Thymus (tissue), 11 donors: ENCODE measurements around the gene PCF11. TPM values are rescaled to one million over a fixed set of nuclear protein-coding genes. Genes with fewer than 3 reads are reported as not detected.

Experiments used
- DNase-seq, 9 donors: peaks; one replicate each; pipeline ENCODE4 v3.0.0-alpha.2; 2013; ENCODE audit warnings: low spot score in 9 of 9, low read depth in 6 of 9, missing footprints in 1 of 9
- H3K27ac ChIP-seq, 2 donors: one replicate each; pipeline ENCODE4 v1.5.1; 2013; ENCODE audit warnings: control low read depth in 1 of 2, low read depth in 1 of 2, low read length in 1 of 2, mild to moderate bottlenecking in 1 of 2, moderate library complexity in 1 of 2
- H3K27me3 ChIP-seq, 2 donors: one replicate each; pipeline ENCODE4 v1.5.1; 2013; ENCODE audit warnings: low read length in 1 of 2; ENCODE audit not compliant: control insufficient read depth in 2 of 2, insufficient read depth in 1 of 2
- H3K36me3 ChIP-seq, 2 donors: one replicate each; pipeline ENCODE4 v1.5.1; 2013; ENCODE audit warnings: low read length in 1 of 2, mild to moderate bottlenecking in 1 of 2, moderate library complexity in 1 of 2; ENCODE audit not compliant: control insufficient read depth in 2 of 2, insufficient read depth in 2 of 2
- H3K4me1 ChIP-seq, 2 donors: one replicate each; pipeline ENCODE4 v1.5.1; 2013; ENCODE audit warnings: low read length in 2 of 2; ENCODE audit not compliant: control insufficient read depth in 2 of 2, insufficient read depth in 2 of 2
- H3K4me3 ChIP-seq, 2 donors: one replicate each; pipeline ENCODE4 v1.5.1; 2013; ENCODE audit warnings: low read length in 2 of 2, control low read depth in 1 of 2, mild to moderate bottlenecking in 1 of 2
- H3K9me3 ChIP-seq, 2 donors: one replicate each; pipeline ENCODE4 v1.5.1; 2013; ENCODE audit warnings: low read length in 1 of 2, mild to moderate bottlenecking in 1 of 2; ENCODE audit not compliant: control insufficient read depth in 2 of 2, insufficient read depth in 1 of 2
- WGBS: extraction: QIAGEN DNeasy Blood & Tissue Kit; methylation state at CpG from one replicate; pipeline ENCODE4 v1.1.7; 2013; 5-methylcytosine and 5-hydroxymethylcytosine counted together
- polyA plus RNA-seq: library from polyadenylated mRNA; stranded (reverse); fragments of 200-250 nt; gene quantifications from one replicate; pipeline ENCODE4 v1.2.3, GENCODE V29; 2013
- total RNA-seq: library from RNA; stranded (reverse); fragments of 120-200 nt; gene quantifications from one replicate; pipeline ENCODE4 v1.2.4, GENCODE V29; 2013
- donor health status: healthy.

The PCF11 gene
- total and polyA plus RNA-seq, 2 donors: 51.8 to 62.8 TPM

- peak overlapping the region; percentile 80 to 97 for H3K4me3 ChIP-seq
- H3K36me3 ChIP-seq: peaks cover 3 to 22% of the 10 kb centered on the region in 2 donors
- 20% methylated on average over 15 of the region's 15 CpGs for WGBS
- peaks cover 0 to 12% of the 10 kb centered on the region in 2 donors for H3K4me1 ChIP-seq
- H3K9me3 ChIP-seq: peaks cover 0 to 2% of the 10 kb centered on the region in 2 donors
- peak overlapping the region in 1 of 2 donors; percentile 21 for H3K27ac ChIP-seq
- peak in 1 of 9 donors; percentile 16 for DNase-seq
- H3K27me3 ChIP-seq: no peaks in the 10 kb centered on the region
Observed at GRCh38 chr11:83158965-83159901, 2.3 kb downstream of the PCF11 start.

- Histone ChIP-seq H3K27me3 (no peaks in the 10 kb centered on the region), H3K9me3 (peaks cover 0 to 2% of the 10 kb centered on the region in 2 donors), H3K27ac (peak overlapping the region; percentile 20 to 21), H3K4me1 (peaks cover 0 to 12% of the 10 kb centered on the region in 2 donors), H3K4me3 (peak overlapping the region; percentile 80 to 97), H3K36me3 (peaks cover 7 to 32% of the 10 kb centered on the region in 2 donors)
- DNase-seq: peak in 1 of 9 donors; percentile 28
- 57% methylated on average over 6 of the region's 6 CpGs for WGBS
Observed at GRCh38 chr11:83159902-83160865, 3.3 kb downstream of the PCF11 start.

- Histone ChIP-seq H3K9me3 (peaks cover 0 to 2% of the 10 kb centered on the region in 2 donors), H3K27ac (no peak overlapping the region), H3K27me3 (no peaks in the 10 kb centered on the region), H3K36me3 (peaks cover 13 to 45% of the 10 kb centered on the region in 2 donors), H3K4me3 (no peak overlapping the region), H3K4me1 (peaks cover 0 to 12% of the 10 kb centered on the region in 2 donors)
- DNase-seq: no peak
- 89% methylated on average over 1 of the region's 1 CpG for WGBS
Observed at GRCh38 chr11:83161610-83162199, 4.8 kb downstream of the PCF11 start.

GRCh38 chr11:83162377-83162776 lies 5.4 kb downstream of the PCF11 start:
- DNase-seq: peak in 1 of 9 donors; percentile 32
- Histone ChIP-seq H3K4me1 (peaks cover 0 to 12% of the 10 kb centered on the region in 2 donors), H3K36me3 (peaks cover 14 to 51% of the 10 kb centered on the region in 2 donors), H3K27me3 (no peaks in the 10 kb centered on the region), H3K9me3 (peaks cover 0 to 1% of the 10 kb centered on the region in 2 donors), H3K27ac (no peak overlapping the region), H3K4me3 (no peak overlapping the region)
- 82% methylated on average over 2 of the region's 2 CpGs for WGBS

- Histone ChIP-seq H3K36me3 (peaks cover 35 to 78% of the 10 kb centered on the region in 2 donors), H3K9me3 (no peaks in the 10 kb centered on the region), H3K4me1 (peaks cover 4 to 12% of the 10 kb centered on the region in 2 donors), H3K4me3 (no peak overlapping the region), H3K27me3 (no peaks in the 10 kb centered on the region), H3K27ac (no peak overlapping the region)
- no peak for DNase-seq
- WGBS: 99% methylated on average over 11 of the region's 11 CpGs
Observed at GRCh38 chr11:83166193-83166866, 9.4 kb downstream of the PCF11 start.

- H3K36me3 ChIP-seq: peaks cover 42 to 84% of the 10 kb centered on the region in 2 donors
- no peaks in the 10 kb centered on the region for H3K27me3 ChIP-seq
- peaks cover 5 to 12% of the 10 kb centered on the region in 2 donors for H3K4me1 ChIP-seq
- WGBS: 97% methylated on average over 5 of the region's 5 CpGs
- H3K27ac ChIP-seq: no peak overlapping the region
- DNase-seq: no peak
- H3K4me3 ChIP-seq: no peak overlapping the region
- H3K9me3 ChIP-seq: no peaks in the 10 kb centered on the region
Observed at GRCh38 chr11:83168756-83169155, 11.8 kb downstream of the PCF11 start.

GRCh38 chr11:83170865-83171264 lies 13.9 kb downstream of the PCF11 start:
- no peak for DNase-seq
- Histone ChIP-seq H3K4me3 (no peak overlapping the region), H3K4me1 (peaks cover 5 to 12% of the 10 kb centered on the region in 2 donors), H3K27me3 (no peaks in the 10 kb centered on the region), H3K9me3 (no peaks in the 10 kb centered on the region), H3K27ac (no peak overlapping the region), H3K36me3 (peaks cover 40 to 85% of the 10 kb centered on the region in 2 donors)
- 90% methylated on average over 2 of the region's 2 CpGs for WGBS

GRCh38 chr11:83172551-83172950 lies 15.6 kb downstream of the PCF11 start:
- DNase-seq: no peak
- 96% methylated on average over 4 of the region's 4 CpGs for WGBS
- Histone ChIP-seq H3K27ac (no peak overlapping the region), H3K4me3 (no peak overlapping the region), H3K36me3 (peaks cover 36 to 79% of the 10 kb centered on the region in 2 donors), H3K27me3 (no peaks in the 10 kb centered on the region), H3K9me3 (no peaks in the 10 kb centered on the region), H3K4me1 (peaks cover 5 to 12% of the 10 kb centered on the region in 2 donors)
